GM12878 (cell line): ENCODE results near the gene LIPA. TPM values are rescaled to one million over a fixed set of nuclear protein-coding genes. Genes with fewer than 3 reads are reported as not detected.

ENCODE experiments used
- ATAC-seq: fragments of 200-7000 bp; cut with Tn5 transposase; 3 replicates; pipeline ENCODE4 v1.9.1; 2020; ENCODE audit warnings: mild to moderate bottlenecking, moderate library complexity
- BruUV-seq: library from RNA; stranded (reverse); fragments of 400-500 nt; replicated peaks from 2 replicates; lab custom pipeline; 2021; lab: Mats Ljungman, UMichigan
- CTCF ChIA-PET: fragments of 300-600 bp; sonication (Branson Sonifier 250); formaldehyde crosslinking; extraction: SDS; loops from one replicate; lab custom pipeline; 2021; ENCODE audit warnings: inconsistent platforms; lab: Yijun Ruan, JAX
- POLR2A ChIA-PET: fragments of 350-600 bp; formaldehyde crosslinking; extraction: SDS; loops from one replicate; lab custom pipeline; 2021; ENCODE audit warnings: inconsistent platforms; lab: Charles Lee
- RAD21 ChIA-PET: fragments of 300-600 bp; sonication (Branson Sonifier 250); formaldehyde crosslinking; loops from one replicate; lab custom pipeline; 2023; ENCODE audit warnings: antibody characterized with exemption; ENCODE audit not compliant: unreplicated experiment; lab: Charles Lee
- SMC1A ChIA-PET: fragments of 300-600 bp; sonication (Branson Sonifier 250); formaldehyde crosslinking; loops from one replicate; lab custom pipeline; 2023; ENCODE audit not compliant: unreplicated experiment, uncharacterized antibody; lab: Charles Lee
- DNase-seq: peaks from one replicate; pipeline ENCODE4 v3.0.0-alpha.2; 2011; ENCODE audit warnings: low read depth, low spot score
- FAIRE-seq: peaks from 3 replicates; lab custom pipeline; 2011; peaks lifted over from hg19 to GRCh38; lab: Jason Lieb, UNC
- H2AFZ ChIP-seq: 2 replicates; pipeline ENCODE4 v1.6.0; 2011; ENCODE audit warnings: low read depth, low read length, control low read depth; ENCODE audit not compliant: control insufficient read depth
- H3K27ac ChIP-seq: 2 replicates; pipeline ENCODE4 v1.5.1; 2011; ENCODE audit warnings: control low read depth; ENCODE audit not compliant: control insufficient read depth, insufficient read depth
- H3K27me3 ChIP-seq, 2 experiments: replicated peaks in 1 of 2; 2 replicates each; pipeline versions ENCODE4 v1.6.0 to v1.6.1; 2011; ENCODE audit warnings: low read length in 1 of 2; ENCODE audit not compliant: control insufficient read depth in 2 of 2, insufficient read depth in 2 of 2
- H3K36me3 ChIP-seq, 2 experiments: 2 replicates each; pipeline ENCODE4 v1.5.1; 2011; ENCODE audit warnings: low read length in 1 of 2; ENCODE audit not compliant: control insufficient read depth in 2 of 2, insufficient read depth in 2 of 2
- H3K4me1 ChIP-seq: 2 replicates; pipeline ENCODE4 v1.6.1; 2011; ENCODE audit warnings: mild to moderate bottlenecking, low read length, moderate library complexity, mixed read lengths; ENCODE audit not compliant: control insufficient read depth, insufficient read depth
- H3K4me2 ChIP-seq: 2 replicates; pipeline ENCODE4 v1.6.0; 2011; ENCODE audit warnings: control low read depth; ENCODE audit not compliant: control insufficient read depth, insufficient read depth
- H3K4me3 ChIP-seq: fragments of 200-600 bp; sonication (generic); 2 replicates; pipeline ENCODE4 v1.5.1; 2016
- H3K79me2 ChIP-seq: 2 replicates; pipeline ENCODE4 v1.6.0; 2011; ENCODE audit warnings: low read length; ENCODE audit not compliant: control insufficient read depth, insufficient read depth
- H3K9ac ChIP-seq: 2 replicates; pipeline ENCODE4 v1.8.0; 2011; ENCODE audit warnings: low read length, control low read depth, mixed read lengths; ENCODE audit not compliant: control insufficient read depth, insufficient read depth
- H3K9me3 ChIP-seq: replicated peaks from 3 replicates; pipeline ENCODE4 v1.5.1; 2011; ENCODE audit warnings: mild to moderate bottlenecking, low read length; ENCODE audit not compliant: control insufficient read depth, insufficient read depth
- H4K20me1 ChIP-seq: 2 replicates; pipeline ENCODE4 v1.6.0; 2011; ENCODE audit not compliant: control insufficient read depth, insufficient read depth
- BCL11A ChIP-seq: IDR thresholded peaks from 2 replicates; pipeline ENCODE4 v1.6.1; 2011; ENCODE audit warnings: low read depth, low read length
- BHLHE40 ChIP-seq, 2 experiments: fragments of 450-650 bp in 1 of 2; IDR thresholded peaks; 2 replicates each; pipeline ENCODE4 v1.6.1; 2011 to 2017; ENCODE audit warnings: low read depth in 2 of 2, borderline replicate concordance in 1 of 2, improper control_type of control experiment in 1 of 2, low read length in 1 of 2, mild to moderate bottlenecking in 1 of 2
- BRCA1 ChIP-seq: IDR thresholded peaks from 2 replicates; pipeline ENCODE4 v1.6.1; 2011; ENCODE audit warnings: low read depth, low read length, improper control_type of control experiment
- EED ChIP-seq: sonication (generic); IDR thresholded peaks from 2 replicates; pipeline ENCODE4 v1.6.1; 2016; ENCODE audit warnings: antibody characterized with exemption, low read depth
- ETV6 ChIP-seq, 2 experiments: fragments of 450-650 bp in 1 of 2; IDR thresholded peaks in 1 of 2; conservative IDR thresholded peaks in 1 of 2; 2 replicates each; pipeline ENCODE4 v1.6.1; 2014; ENCODE audit warnings: antibody characterized with exemption in 1 of 2, borderline replicate concordance in 1 of 2, low read depth in 1 of 2, mild to moderate bottlenecking in 1 of 2, moderate library complexity in 1 of 2
- GABPA ChIP-seq: IDR thresholded peaks from 2 replicates; pipeline ENCODE4 v1.6.1; 2014; ENCODE audit warnings: antibody characterized with exemption, low read depth, mild to moderate bottlenecking, inconsistent platforms
- JUND ChIP-seq: IDR thresholded peaks from 2 replicates; pipeline ENCODE4 v1.6.1; 2012; ENCODE audit warnings: low read depth, mild to moderate bottlenecking, low read length, improper control_type of control experiment, moderate library complexity
- KAT2A ChIP-seq: conservative IDR thresholded peaks from 2 replicates; pipeline ENCODE4 v1.6.1; 2011; ENCODE audit warnings: low read depth, low read length; ENCODE audit not compliant: control insufficient read depth
- MEF2B ChIP-seq: fragments of 450-650 bp; IDR thresholded peaks from 2 replicates; pipeline ENCODE4 v1.6.1; 2018; ENCODE audit warnings: mild to moderate bottlenecking, moderate library complexity; ENCODE audit not compliant: partially characterized antibody, poor library complexity, severe bottlenecking
- MXI1 ChIP-seq: fragments of 150-350 bp; IDR thresholded peaks from 2 replicates; pipeline ENCODE4 v1.6.1; 2011; ENCODE audit warnings: low read depth, mild to moderate bottlenecking, inconsistent platforms, low read length, improper control_type of control experiment
- NR2F1 ChIP-seq: fragments of 450-650 bp; conservative IDR thresholded peaks from 2 replicates; pipeline ENCODE4 v1.6.1; 2017; ENCODE audit warnings: mild to moderate bottlenecking
- TAF1 ChIP-seq: IDR thresholded peaks from 2 replicates; pipeline ENCODE4 v1.6.1; 2011; ENCODE audit warnings: mild to moderate bottlenecking, low read depth, low read length, borderline replicate concordance
- TCF7 ChIP-seq: IDR thresholded peaks from 2 replicates; pipeline ENCODE4 v1.6.1; 2014; ENCODE audit warnings: antibody characterized with exemption, borderline replicate concordance
- ZNF384 ChIP-seq: IDR thresholded peaks from 2 replicates; pipeline ENCODE4 v1.6.1; 2012; ENCODE audit warnings: low read depth, mild to moderate bottlenecking, low read length, improper control_type of control experiment, borderline replicate concordance
- in situ Hi-C: fragments of 300-500 bp; cut with MboI; formaldehyde crosslinking; loops from 9 replicates; pipeline ENCODE4 v1.14.3; 2018; ENCODE audit warnings: mixed read lengths
- intact Hi-C: fragments of 100-400 bp; cut with micrococcal nuclease; formaldehyde crosslinking; loops from one replicate; pipeline ENCODE4 v1.14.2; 2022; ENCODE audit not compliant: unreplicated experiment
- polyA plus RNA-seq, 11 experiments: library from polyadenylated mRNA; depleted of rRNA in 4 of 11; unstranded in 6 of 11; stranded (reverse) in 5 of 11; fragments of >200 nt; fragmentation: Nextera tagmentation in 4 of 11; fragmentation: Illumina TruSeq in 1 of 11; extraction: Ambion mirVana in 4 of 11; extraction: Trizol in 1 of 11; gene quantifications; 1 replicate in 1 of 11; 2 replicates in 10 of 11; pipeline versions ENCODE4 v1.2.1 to v1.2.3, GENCODE V29; 2011 to 2016; ENCODE audit warnings: inconsistent platforms in 2 of 11, missing spikeins in 2 of 11, low read depth in 1 of 11
- total RNA-seq, 4 experiments: library from RNA; depleted of rRNA in 3 of 4; stranded (reverse); fragments of >200 nt in 3 of 4; fragmentation: Illumina TruSeq in 1 of 4; extraction: Trizol in 1 of 4; gene quantifications; 2 replicates each; pipeline versions ENCODE4 v1.2.1 to v1.2.3, GENCODE V29; 2013 to 2021
- TF ChIP-seq, protein P1 (sequence below), 3 experiments: IDR thresholded peaks in 2 of 3; conservative IDR thresholded peaks in 1 of 3; 2 replicates each; pipeline ENCODE4 v1.5.1; 2011; ENCODE audit warnings: low read depth in 3 of 3, low read length in 3 of 3, mild to moderate bottlenecking in 3 of 3, control low read depth in 2 of 3, moderate library complexity in 2 of 3, inconsistent platforms in 1 of 3, mixed read lengths in 1 of 3; ENCODE audit not compliant: control insufficient read depth in 2 of 3, insufficient read depth in 1 of 3; ENCODE audit errors: extremely low read depth in 1 of 3

The LIPA gene
- total and polyA plus RNA-seq, 10 of the 15 experiments (the other 5 are each of a cell fraction or from before 2014, with no cell fraction given), result 31.1 to 50.3 (median 39.5) TPM

DNA sequence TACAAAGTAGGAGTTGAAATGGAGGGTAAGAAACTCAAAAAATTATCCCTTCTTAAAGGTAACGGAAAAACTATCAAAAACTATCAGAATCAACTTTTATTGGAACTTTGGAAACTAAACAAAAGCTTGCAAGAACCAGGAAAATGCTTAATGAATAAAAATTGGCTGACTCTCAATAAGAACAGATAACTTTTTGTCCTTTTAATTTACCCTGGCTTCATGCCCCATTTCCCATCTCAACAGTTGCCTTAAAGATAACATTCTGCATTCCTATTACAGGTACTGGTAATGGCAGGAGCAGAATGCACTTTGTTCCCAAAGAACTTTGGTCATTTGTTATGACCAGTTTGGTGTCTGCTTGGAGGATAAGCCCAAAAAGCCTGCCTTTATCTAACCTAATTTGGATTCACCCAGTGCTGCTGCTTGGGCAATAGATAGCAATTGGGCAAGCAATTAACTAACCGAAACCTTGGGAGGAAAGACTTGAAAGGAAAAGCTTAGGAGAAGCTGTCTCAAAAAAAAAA lies 62.3 kb downstream of the LIPA start (continued):
- TF ChIP-seq EED (no peak), MXI1 (no peak), GABPA (no peak), ZNF384 (no peak), BHLHE40 (IDR thresholded peaks at IDR 0.05; ENCODE audit: borderline replicate concordance in 1 of 2, low read depth in 2 of 2, low read length in 1 of 2) (no peak), MEF2B (no peak), BRCA1 (no peak), JUND (no peak), ETV6 (conservative IDR thresholded peaks at IDR 0.05 in 1 of 2, IDR thresholded peaks at IDR 0.05 in 1 of 2; ENCODE audit: borderline replicate concordance in 1 of 2, low read depth in 1 of 2) (no peak), TAF1 (no peak), NR2F1 (no peak), KAT2A (no peak)

DNA sequence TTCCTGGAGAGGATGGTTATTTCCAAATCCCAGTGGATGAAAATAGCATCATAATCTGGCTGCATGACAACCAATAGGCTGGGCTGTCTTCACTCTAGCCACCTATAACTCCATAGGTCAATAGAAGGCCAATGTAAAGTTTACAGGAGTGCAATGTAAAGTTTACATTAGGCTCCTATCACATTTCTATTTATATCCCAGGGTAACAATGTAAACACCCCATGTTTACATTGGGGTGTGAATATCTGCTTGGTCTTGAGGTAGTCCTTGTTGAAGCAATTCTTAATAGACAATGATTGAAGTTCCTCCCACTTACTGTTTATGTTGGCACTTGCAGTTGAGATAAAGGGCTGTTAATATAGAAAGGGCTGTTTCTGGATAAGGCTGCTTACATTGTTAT lies 65.9 kb downstream of the LIPA start:
- Histone ChIP-seq H3K4me3 (no peak overlapping the region), H4K20me1 (no peaks in the 10 kb centered on the region), H3K27me3 (peaks cover 0 to 2% of the 10 kb centered on the region in 2 experiments; a peak in 1 of 4 replicates), H3K27ac (no peak overlapping the region), H3K36me3 (no peaks in the 10 kb centered on the region), H3K9me3 (0 out of 3 replicates have a peak, but pooled peaks cover 2% of the 10 kb centered on the region), H3K79me2 (no peaks in the 10 kb centered on the region), H3K4me2 (no peak overlapping the region), H3K4me1 (no peaks in the 10 kb centered on the region), H3K9ac (no peak overlapping the region), H2AFZ (no peak overlapping the region)
- FAIRE-seq (no peak), ATAC-seq (no peak), DNase-seq (no peak)
- SMC1A ChIA-PET, result interaction anchor here (1.3 kb wide), 2 partner anchors 8 to 24 kb away, joined by 4 read pairs; no protein-coding TSS in a partner anchor
- intact Hi-C loops, result no loop called here
- in situ Hi-C loops, result no loop called here
- CTCF ChIA-PET, result no interaction called here
- no TSS peak for BruUV-seq
- POLR2A ChIA-PET, result no interaction called here
- RAD21 ChIA-PET, result no interaction called here
- TF ChIP-seq BCL11A (no peak), JUND (no peak), TCF7 (no peak)
- TF ChIP-seq, protein P1, sequence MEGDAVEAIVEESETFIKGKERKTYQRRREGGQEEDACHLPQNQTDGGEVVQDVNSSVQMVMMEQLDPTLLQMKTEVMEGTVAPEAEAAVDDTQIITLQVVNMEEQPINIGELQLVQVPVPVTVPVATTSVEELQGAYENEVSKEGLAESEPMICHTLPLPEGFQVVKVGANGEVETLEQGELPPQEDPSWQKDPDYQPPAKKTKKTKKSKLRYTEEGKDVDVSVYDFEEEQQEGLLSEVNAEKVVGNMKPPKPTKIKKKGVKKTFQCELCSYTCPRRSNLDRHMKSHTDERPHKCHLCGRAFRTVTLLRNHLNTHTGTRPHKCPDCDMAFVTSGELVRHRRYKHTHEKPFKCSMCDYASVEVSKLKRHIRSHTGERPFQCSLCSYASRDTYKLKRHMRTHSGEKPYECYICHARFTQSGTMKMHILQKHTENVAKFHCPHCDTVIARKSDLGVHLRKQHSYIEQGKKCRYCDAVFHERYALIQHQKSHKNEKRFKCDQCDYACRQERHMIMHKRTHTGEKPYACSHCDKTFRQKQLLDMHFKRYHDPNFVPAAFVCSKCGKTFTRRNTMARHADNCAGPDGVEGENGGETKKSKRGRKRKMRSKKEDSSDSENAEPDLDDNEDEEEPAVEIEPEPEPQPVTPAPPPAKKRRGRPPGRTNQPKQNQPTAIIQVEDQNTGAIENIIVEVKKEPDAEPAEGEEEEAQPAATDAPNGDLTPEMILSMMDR (IDR thresholded peaks at IDR 0.05 in 2 of 3, conservative IDR thresholded peaks at IDR 0.05 in 1 of 3; ENCODE audit: control insufficient read depth in 2 of 3, extremely low read depth in 1 of 3, insufficient read depth in 1 of 3, low read depth in 3 of 3, low read length in 3 of 3), result no peak
